CD14-positive monocyte (primary cell): ENCODE data around the gene HOXA7. TPM values are rescaled to one million over a fixed set of nuclear protein-coding genes. Genes with fewer than 3 reads are reported as not detected.

ENCODE experiments used
- DNase-seq, 3 donors: peaks; one replicate each; pipeline ENCODE4 v3.0.0-alpha.2; 2011 to 2022
- H2AFZ ChIP-seq: 2 replicates; pipeline ENCODE4 v1.6.0; 2012; ENCODE audit warnings: mild to moderate bottlenecking, low read depth, low read length, inconsistent platforms; ENCODE audit not compliant: insufficient read depth, poor library complexity, severe bottlenecking
- H3K27ac ChIP-seq, 2 donors: 1 replicate in 1 of 2; 2 replicates in 1 of 2; pipeline ENCODE4 v1.5.1; 2012 to 2013; ENCODE audit warnings: low read length in 2 of 2, control low read depth in 1 of 2, inconsistent platforms in 1 of 2, low read depth in 1 of 2, mild to moderate bottlenecking in 1 of 2
- H3K27me3 ChIP-seq, 2 donors: one replicate each; pipeline versions ENCODE4 v1.6.0 to v1.6.1; 2011 to 2013; ENCODE audit warnings: low read length in 2 of 2; ENCODE audit not compliant: control insufficient read depth in 2 of 2, insufficient read depth in 2 of 2
- H3K36me3 ChIP-seq, 2 donors: replicated peaks in 1 of 2; 1 replicate in 1 of 2; 2 replicates in 1 of 2; pipeline versions ENCODE4 v1.5.1 to v1.6.1; 2012 to 2013; ENCODE audit warnings: low read length in 2 of 2, control low read depth in 1 of 2, inconsistent platforms in 1 of 2, mild to moderate bottlenecking in 1 of 2; ENCODE audit not compliant: insufficient read depth in 2 of 2, control insufficient read depth in 1 of 2
- H3K4me1 ChIP-seq, 2 donors: 1 replicate in 1 of 2; 2 replicates in 1 of 2; pipeline versions ENCODE4 v1.5.1 to v1.6.1; 2012 to 2013; ENCODE audit warnings: low read length in 2 of 2, control low read depth in 1 of 2, inconsistent platforms in 1 of 2, mild to moderate bottlenecking in 1 of 2, moderate library complexity in 1 of 2; ENCODE audit not compliant: insufficient read depth in 2 of 2, control insufficient read depth in 1 of 2
- H3K4me2 ChIP-seq: replicated peaks from 2 replicates; pipeline ENCODE3; 2012; ENCODE audit warnings: low read length, moderate library complexity, mild to moderate bottlenecking; ENCODE audit not compliant: poor library complexity, severe bottlenecking; ENCODE audit errors: extremely low read depth
- H3K4me3 ChIP-seq, 3 experiments: fragments of 200-600 bp in 1 of 3; sonication (generic) in 1 of 3; replicated peaks in 1 of 3; 1 replicate in 2 of 3; 2 replicates in 1 of 3; pipeline ENCODE4 v1.5.1; 2011 to 2013; ENCODE audit warnings: low read length in 3 of 3, mild to moderate bottlenecking in 3 of 3, control low read depth in 2 of 3, low read depth in 2 of 3, inconsistent platforms in 1 of 3, moderate library complexity in 1 of 3
- H3K79me2 ChIP-seq: 2 replicates; pipeline ENCODE4 v1.6.0; 2012; ENCODE audit warnings: mild to moderate bottlenecking, control low read depth, inconsistent platforms, low read length, moderate library complexity; ENCODE audit not compliant: insufficient read depth
- H3K9ac ChIP-seq: 2 replicates; pipeline ENCODE4 v1.6.0; 2017; ENCODE audit warnings: low read length, mild to moderate bottlenecking; ENCODE audit not compliant: insufficient read depth, poor library complexity, severe bottlenecking
- H3K9me3 ChIP-seq, 2 donors: replicated peaks in 1 of 2; 1 replicate in 1 of 2; 2 replicates in 1 of 2; pipeline versions ENCODE4 v1.5.1 to v1.6.1; 2012 to 2013; ENCODE audit warnings: low read length in 2 of 2, control low read depth in 1 of 2; ENCODE audit not compliant: control insufficient read depth in 1 of 2, insufficient read depth in 1 of 2
- H4K20me1 ChIP-seq: 2 replicates; pipeline ENCODE4 v1.6.0; 2012; ENCODE audit warnings: mild to moderate bottlenecking, low read length, control low read depth, moderate library complexity; ENCODE audit not compliant: insufficient read depth
- H3K27ac Mint-ChIP-seq, 7 donors: one replicate each; pipeline ENCODE4 v1.8.0; 2020; ENCODE audit warnings: mild to moderate bottlenecking in 7 of 7, mixed read lengths in 7 of 7, moderate library complexity in 6 of 7, inconsistent platforms in 2 of 7
- H3K27me3 Mint-ChIP-seq, 3 donors: one replicate each; pipeline ENCODE4 v1.8.0; 2021 to 2022; ENCODE audit warnings: low read depth in 3 of 3, mild to moderate bottlenecking in 3 of 3, mixed read lengths in 3 of 3, moderate library complexity in 3 of 3, inconsistent platforms in 1 of 3
- H3K36me3 Mint-ChIP-seq, 2 donors: one replicate each; pipeline ENCODE4 v1.8.0; 2020; ENCODE audit warnings: mixed read lengths in 2 of 2, inconsistent platforms in 1 of 2, mild to moderate bottlenecking in 1 of 2
- H3K4me1 Mint-ChIP-seq: one replicate; pipeline ENCODE4 v1.8.0; 2020; ENCODE audit warnings: mild to moderate bottlenecking, mixed read lengths
- H3K4me3 Mint-ChIP-seq, 2 donors: one replicate each; pipeline ENCODE4 v1.8.0; 2020; ENCODE audit warnings: mild to moderate bottlenecking in 2 of 2, mixed read lengths in 2 of 2, moderate library complexity in 1 of 2
- H3K9me3 Mint-ChIP-seq, 7 donors: one replicate each; pipeline ENCODE4 v1.8.0; 2020 to 2022; ENCODE audit warnings: mixed read lengths in 7 of 7, mild to moderate bottlenecking in 6 of 7, moderate library complexity in 6 of 7, inconsistent platforms in 2 of 7
- WGBS: methylation state at CpG from one replicate; pipeline ENCODE4 v1.1.5; 2013; ENCODE audit warnings: missing lambda C conversion rate; ENCODE audit not compliant: insufficient coverage; 5-methylcytosine and 5-hydroxymethylcytosine counted together
- intact Hi-C, 2 donors: fragments of 100-400 bp; cut with micrococcal nuclease; formaldehyde crosslinking; loops; one replicate each; pipeline versions ENCODE4 v1.15.0 to v1.15.1; 2023
- polyA plus RNA-seq, 3 donors: library from polyadenylated mRNA; depleted of rRNA in 1 of 3; unstranded in 2 of 3; stranded (reverse) in 1 of 3; fragments of 300-500 nt in 2 of 3; fragments of >200 nt in 1 of 3; fragmentation: Illumina TruSeq in 2 of 3; gene quantifications; 1 replicate in 2 of 3; 2 replicates in 1 of 3; pipeline ENCODE4 v1.2.3, GENCODE V29; 2012 to 2021
- TF ChIP-seq, protein P1 (sequence below): fragments of 200-600 bp; IDR thresholded peaks from one replicate; pipeline ENCODE4 v1.8.0; 2022; ENCODE audit warnings: antibody characterized with exemption, mild to moderate bottlenecking

Gene HOXA7
- polyA plus RNA-seq, 3 donors = not detected

- peak within 1 kb of the TSS; percentile 79 for H2AFZ ChIP-seq
- Mint-ChIP-seq H3K27ac (peak within 1 kb of the TSS in 3 of 7 donors; percentile 64 to 68 (median 68)), H3K9me3 (peaks cover 5 to 53% (median 36%) of the 10 kb centered on the region in 7 donors), H3K36me3 (peaks cover 23 to 38% of the 10 kb centered on the region in 2 donors), H3K4me3 (peak within 1 kb of the TSS; percentile 72 to 95), H3K27me3 (peaks cover 83 to 93% (median 83%) of the 10 kb centered on the region in 3 donors), H3K4me1 (peaks cover 66% of the 10 kb centered on the region)
- peaks cover 7% of the 10 kb centered on the region for H3K79me2 ChIP-seq
- under 1% methylated on average over 60 of the region's 82 CpGs for WGBS
- peaks cover 75 to 94% of the 10 kb centered on the region in 2 donors for H3K4me1 ChIP-seq
- intact Hi-C loops = loop anchor here (5.0 to 10.0 kb wide), 3 partner anchors 37 to 1303 kb away; partner anchors contain the start of gene HOXA13 (in 1 of the 2)
- H3K4me2 ChIP-seq = peak within 1 kb of the TSS; percentile 69
- peak; percentile 88 to 94 (median 91) for DNase-seq
- H3K27me3 ChIP-seq = peaks cover 54 to 92% of the 10 kb centered on the region in 2 donors
- H3K36me3 ChIP-seq = no peaks in the 10 kb centered on the region
- H4K20me1 ChIP-seq = peaks cover 7% of the 10 kb centered on the region
- TF ChIP-seq, protein P1, sequence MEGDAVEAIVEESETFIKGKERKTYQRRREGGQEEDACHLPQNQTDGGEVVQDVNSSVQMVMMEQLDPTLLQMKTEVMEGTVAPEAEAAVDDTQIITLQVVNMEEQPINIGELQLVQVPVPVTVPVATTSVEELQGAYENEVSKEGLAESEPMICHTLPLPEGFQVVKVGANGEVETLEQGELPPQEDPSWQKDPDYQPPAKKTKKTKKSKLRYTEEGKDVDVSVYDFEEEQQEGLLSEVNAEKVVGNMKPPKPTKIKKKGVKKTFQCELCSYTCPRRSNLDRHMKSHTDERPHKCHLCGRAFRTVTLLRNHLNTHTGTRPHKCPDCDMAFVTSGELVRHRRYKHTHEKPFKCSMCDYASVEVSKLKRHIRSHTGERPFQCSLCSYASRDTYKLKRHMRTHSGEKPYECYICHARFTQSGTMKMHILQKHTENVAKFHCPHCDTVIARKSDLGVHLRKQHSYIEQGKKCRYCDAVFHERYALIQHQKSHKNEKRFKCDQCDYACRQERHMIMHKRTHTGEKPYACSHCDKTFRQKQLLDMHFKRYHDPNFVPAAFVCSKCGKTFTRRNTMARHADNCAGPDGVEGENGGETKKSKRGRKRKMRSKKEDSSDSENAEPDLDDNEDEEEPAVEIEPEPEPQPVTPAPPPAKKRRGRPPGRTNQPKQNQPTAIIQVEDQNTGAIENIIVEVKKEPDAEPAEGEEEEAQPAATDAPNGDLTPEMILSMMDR = no peak
- no peak within 1 kb of the TSS for H3K27ac ChIP-seq
- H3K4me3 ChIP-seq = peak within 1 kb of the TSS; percentile 17 to 74 (median 40)
- peaks cover 18 to 34% of the 10 kb centered on the region in 2 donors for H3K9me3 ChIP-seq
- peak within 1 kb of the TSS; percentile 33 for H3K9ac ChIP-seq
Observed at GRCh38 chr7:27165089-27165995, 8.9 kb upstream of the HOXA7 start, which contains the start of gene HOXA9. Gene HOXA9, minus strand, starts transcription at chr7:27165537. Its CDS starts 80 bp downstream, at chr7:27165457.

- no peaks in the 10 kb centered on the region for H4K20me1 ChIP-seq
- peaks cover 76 to 93% of the 10 kb centered on the region in 2 donors for H3K4me1 ChIP-seq
- peak in 1 of 3 donors; percentile 40 for DNase-seq
- peak overlapping the region; percentile 17 to 74 (median 40) for H3K4me3 ChIP-seq
- peak overlapping the region; percentile 72 to 92 for H3K4me3 Mint-ChIP-seq
- peak overlapping the region; percentile 79 for H2AFZ ChIP-seq
- H3K4me2 ChIP-seq = peak overlapping the region; percentile 69
- intact Hi-C loops = loop anchor here (5.0 to 10.0 kb wide), 6 partner anchors 38 to 1302 kb away; partner anchors contain the start of gene HOXA13 (in 1 of the 2)
- H3K4me1 Mint-ChIP-seq = peaks cover 68% of the 10 kb centered on the region
- peak overlapping the region; percentile 32 for H3K9ac ChIP-seq
- TF ChIP-seq, protein P1 = peak; percentile 5
- peaks cover 7% of the 10 kb centered on the region for H3K79me2 ChIP-seq
- under 1% methylated on average over 47 of the region's 47 CpGs for WGBS
- H3K27me3 ChIP-seq = peaks cover 55 to 92% of the 10 kb centered on the region in 2 donors
- peaks cover 84 to 93% (median 84%) of the 10 kb centered on the region in 3 donors for H3K27me3 Mint-ChIP-seq
- peaks cover 5 to 52% (median 36%) of the 10 kb centered on the region in 7 donors for H3K9me3 Mint-ChIP-seq
- no peak overlapping the region for H3K27ac ChIP-seq
- no peaks in the 10 kb centered on the region for H3K36me3 ChIP-seq
- peaks cover 23 to 40% of the 10 kb centered on the region in 2 donors for H3K36me3 Mint-ChIP-seq
- H3K9me3 ChIP-seq = peaks cover 18 to 30% of the 10 kb centered on the region in 2 donors
- no peak overlapping the region for H3K27ac Mint-ChIP-seq
Observed at GRCh38 chr7:27164367-27165088, 8.1 kb upstream of the HOXA7 start.
